ENCODE measurements around the gene CACNG4. TPM values are rescaled to one million over a fixed set of nuclear protein-coding genes. Genes with fewer than 3 reads are reported as not detected.
A peak's percentile ranks its signal among the peaks of the same experiment; 100 is the strongest.

Gene CACNG4
- total RNA-seq, 1 experiment from 2014 or later: not detected

- in situ Hi-C loops (cut with HindIII; ENCODE audit: low pct_unique_long_range_greater_than_20kb, low sequenced_read_pairs): no loop called here
- DNase-seq (ENCODE audit: low read depth): no peak
These were observed 8.7 kb upstream of the CACNG4 start for GRCh38 chr17:66955821-66956220.

- in situ Hi-C loops (cut with HindIII; ENCODE audit: low pct_unique_long_range_greater_than_20kb, low sequenced_read_pairs): no loop called here
- DNase-seq (ENCODE audit: low read depth): no peak
These were observed 7.6 kb upstream of the CACNG4 start for GRCh38 chr17:66956941-66957340.

- no peak for DNase-seq (ENCODE audit: low read depth)
- in situ Hi-C loops (cut with HindIII; ENCODE audit: low pct_unique_long_range_greater_than_20kb, low sequenced_read_pairs): no loop called here
These were observed 7.2 kb upstream of the CACNG4 start for GRCh38 chr17:66957343-66957742.

- in situ Hi-C loops (cut with HindIII; ENCODE audit: low pct_unique_long_range_greater_than_20kb, low sequenced_read_pairs): no loop called here
- DNase-seq (ENCODE audit: low read depth): no peak
These were observed 6.4 kb upstream of the CACNG4 start for GRCh38 chr17:66957951-66958579.

- in situ Hi-C loops (cut with HindIII; ENCODE audit: low pct_unique_long_range_greater_than_20kb, low sequenced_read_pairs): no loop called here
- no peak for DNase-seq (ENCODE audit: low read depth)
These were observed 4.7 kb upstream of the CACNG4 start for GRCh38 chr17:66959641-66960375.

- no peak for DNase-seq (ENCODE audit: low read depth)
- in situ Hi-C loops (cut with HindIII; ENCODE audit: low pct_unique_long_range_greater_than_20kb, low sequenced_read_pairs): no loop called here
These were observed 3.9 kb upstream of the CACNG4 start for GRCh38 chr17:66960613-66961012.

GRCh38 chr17:66963521-66963908, 992 bp upstream of the CACNG4 start:
- DNase-seq (ENCODE audit: low read depth): no peak
- in situ Hi-C loops (cut with HindIII; ENCODE audit: low pct_unique_long_range_greater_than_20kb, low sequenced_read_pairs): no loop called here

GRCh38 chr17:66964930-66965800, 658 bp downstream of the CACNG4 start:
- peak; percentile 9 for DNase-seq (ENCODE audit: low read depth)
- in situ Hi-C loops (cut with HindIII; ENCODE audit: low pct_unique_long_range_greater_than_20kb, low sequenced_read_pairs): no loop called here

GRCh38 chr17:66965801-66966262, 1.3 kb downstream of the CACNG4 start:
- in situ Hi-C loops (cut with HindIII; ENCODE audit: low pct_unique_long_range_greater_than_20kb, low sequenced_read_pairs): no loop called here
- no peak for DNase-seq (ENCODE audit: low read depth)

GRCh38 chr17:66966298-66966697, 1.8 kb downstream of the CACNG4 start:
- in situ Hi-C loops (cut with HindIII; ENCODE audit: low pct_unique_long_range_greater_than_20kb, low sequenced_read_pairs): no loop called here
- no peak for DNase-seq (ENCODE audit: low read depth)

- in situ Hi-C loops (cut with HindIII; ENCODE audit: low pct_unique_long_range_greater_than_20kb, low sequenced_read_pairs): no loop called here
These were observed 2.4 kb downstream of the CACNG4 start for GRCh38 chr17:66966704-66967418.

GRCh38 chr17:66967837-66968543, 3.5 kb downstream of the CACNG4 start:
- in situ Hi-C loops (cut with HindIII; ENCODE audit: low pct_unique_long_range_greater_than_20kb, low sequenced_read_pairs): no loop called here
- DNase-seq (ENCODE audit: low read depth): no peak

More at GRCh38 chr17:66966704-66967418, 2.4 kb downstream of the CACNG4 start:
- DNase-seq (ENCODE audit: low read depth): no peak

GRCh38 chr17:66968916-66969315, 4.4 kb downstream of the CACNG4 start:
- in situ Hi-C loops (cut with HindIII; ENCODE audit: low pct_unique_long_range_greater_than_20kb, low sequenced_read_pairs): no loop called here
- no peak for DNase-seq (ENCODE audit: low read depth)

GRCh38 chr17:66970140-66970539, 5.6 kb downstream of the CACNG4 start:
- no peak for DNase-seq (ENCODE audit: low read depth)
- in situ Hi-C loops (cut with HindIII; ENCODE audit: low pct_unique_long_range_greater_than_20kb, low sequenced_read_pairs): no loop called here

GRCh38 chr17:66970797-66971196, 6.3 kb downstream of the CACNG4 start:
- no peak for DNase-seq (ENCODE audit: low read depth)
- in situ Hi-C loops (cut with HindIII; ENCODE audit: low pct_unique_long_range_greater_than_20kb, low sequenced_read_pairs): no loop called here

GRCh38 chr17:66971264-66971663, 6.8 kb downstream of the CACNG4 start:
- in situ Hi-C loops (cut with HindIII; ENCODE audit: low pct_unique_long_range_greater_than_20kb, low sequenced_read_pairs): no loop called here

GRCh38 chr17:66971730-66972441, 7.4 kb downstream of the CACNG4 start:
- no peak for DNase-seq (ENCODE audit: low read depth)
- in situ Hi-C loops (cut with HindIII; ENCODE audit: low pct_unique_long_range_greater_than_20kb, low sequenced_read_pairs): no loop called here

More at GRCh38 chr17:66971264-66971663, 6.8 kb downstream of the CACNG4 start:
- no peak for DNase-seq (ENCODE audit: low read depth)
